Tibial nerve (tissue), 4 donors: ENCODE measurements around the gene CTNNB1. TPM values are rescaled to one million over a fixed set of nuclear protein-coding genes. Genes with fewer than 3 reads are reported as not detected.

Experiments used
- DNase-seq, 2 donors: peaks; one replicate each; pipeline ENCODE4 v3.0.0-alpha.2; 2019; ENCODE audit warnings: low spot score in 2 of 2
- H3K27ac ChIP-seq, 4 donors: fragments of 200-600 bp; sonication (generic) in 3 of 4; one replicate each; pipeline ENCODE4 v1.5.1; 2017 to 2019; ENCODE audit warnings: mild to moderate bottlenecking in 1 of 4
- H3K27me3 ChIP-seq, 2 donors: fragments of 200-600 bp; sonication (generic) in 1 of 2; one replicate each; pipeline versions ENCODE4 v1.5.1 to v1.6.0; 2017 to 2019
- H3K36me3 ChIP-seq, 3 donors: fragments of 200-600 bp; sonication (generic); one replicate each; pipeline ENCODE4 v1.5.1; 2018 to 2019
- H3K4me1 ChIP-seq, 4 donors: fragments of 200-600 bp; sonication (generic) in 3 of 4; one replicate each; pipeline ENCODE4 v1.5.1; 2017 to 2019
- H3K4me3 ChIP-seq, 4 donors: fragments of 200-600 bp; sonication (generic) in 3 of 4; one replicate each; pipeline ENCODE4 v1.5.1; 2017 to 2019; ENCODE audit warnings: mild to moderate bottlenecking in 1 of 4, moderate library complexity in 1 of 4
- H3K9me3 ChIP-seq, 4 donors: fragments of 200-600 bp; sonication (generic) in 3 of 4; one replicate each; pipeline ENCODE4 v1.5.1; 2017 to 2019
- EP300 ChIP-seq, 2 donors: sonication (generic); formaldehyde crosslinking; IDR thresholded peaks; one replicate each; pipeline ENCODE4 v1.6.1; 2017; ENCODE audit warnings: antibody characterized with exemption in 2 of 2, mild to moderate bottlenecking in 1 of 2
- POLR2A ChIP-seq, 2 donors: fragments of 450-650 bp; IDR thresholded peaks; one replicate each; pipeline ENCODE4 v1.6.1; 2017; ENCODE audit warnings: antibody characterized with exemption in 2 of 2, mild to moderate bottlenecking in 2 of 2, moderate library complexity in 2 of 2
- WGBS, 2 donors: methylation state at CpG; one replicate each; pipeline ENCODE4 v1.1.5; 2018; 5-methylcytosine and 5-hydroxymethylcytosine counted together
- total RNA-seq, 4 donors: library from RNA; depleted of rRNA; stranded (reverse); fragments of >200 nt; gene quantifications; one replicate each; pipeline ENCODE4 v1.1.0, GENCODE V29; 2016
- TF ChIP-seq, protein P1 (sequence below), 5 experiments: fragments of 200-600 bp in 3 of 5; fragments of 450-650 bp in 2 of 5; sonication (generic) in 3 of 5; IDR thresholded peaks; one replicate each; pipeline ENCODE4 v1.5.1; 2016 to 2019; ENCODE audit warnings: antibody characterized with exemption in 5 of 5, mild to moderate bottlenecking in 3 of 5, moderate library complexity in 2 of 5

CTNNB1 gene
- total RNA-seq, 4 donors from 2014 or later: 411 to 548 (median 505) TPM

DNA sequence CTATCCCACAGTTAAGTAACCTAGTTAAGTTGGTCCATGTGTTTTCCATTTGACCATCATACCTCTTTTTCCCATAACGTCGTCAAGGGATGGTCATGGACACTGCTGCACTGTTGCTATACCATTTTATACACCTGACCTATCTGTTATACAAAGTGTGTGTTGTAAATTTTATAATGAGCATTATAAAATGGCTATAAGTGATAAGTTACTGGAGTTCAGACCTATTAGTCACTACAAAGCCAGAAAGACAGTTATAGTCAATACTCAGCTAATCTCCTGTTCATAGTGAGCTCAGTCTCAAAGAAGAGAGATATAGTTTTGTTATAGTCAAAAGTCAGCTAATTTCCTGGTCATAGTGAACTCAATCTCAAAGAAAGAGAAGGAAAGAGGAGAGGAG is 18.9 kb upstream of the CTNNB1 start:
- no peak overlapping the region for H3K27ac ChIP-seq
- TF ChIP-seq, protein P1, sequence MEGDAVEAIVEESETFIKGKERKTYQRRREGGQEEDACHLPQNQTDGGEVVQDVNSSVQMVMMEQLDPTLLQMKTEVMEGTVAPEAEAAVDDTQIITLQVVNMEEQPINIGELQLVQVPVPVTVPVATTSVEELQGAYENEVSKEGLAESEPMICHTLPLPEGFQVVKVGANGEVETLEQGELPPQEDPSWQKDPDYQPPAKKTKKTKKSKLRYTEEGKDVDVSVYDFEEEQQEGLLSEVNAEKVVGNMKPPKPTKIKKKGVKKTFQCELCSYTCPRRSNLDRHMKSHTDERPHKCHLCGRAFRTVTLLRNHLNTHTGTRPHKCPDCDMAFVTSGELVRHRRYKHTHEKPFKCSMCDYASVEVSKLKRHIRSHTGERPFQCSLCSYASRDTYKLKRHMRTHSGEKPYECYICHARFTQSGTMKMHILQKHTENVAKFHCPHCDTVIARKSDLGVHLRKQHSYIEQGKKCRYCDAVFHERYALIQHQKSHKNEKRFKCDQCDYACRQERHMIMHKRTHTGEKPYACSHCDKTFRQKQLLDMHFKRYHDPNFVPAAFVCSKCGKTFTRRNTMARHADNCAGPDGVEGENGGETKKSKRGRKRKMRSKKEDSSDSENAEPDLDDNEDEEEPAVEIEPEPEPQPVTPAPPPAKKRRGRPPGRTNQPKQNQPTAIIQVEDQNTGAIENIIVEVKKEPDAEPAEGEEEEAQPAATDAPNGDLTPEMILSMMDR (IDR thresholded peaks at IDR 0.05): no peak
- 93 to 96% methylated on average over 2 of the region's 2 CpGs for WGBS, 2 donors

DNA sequence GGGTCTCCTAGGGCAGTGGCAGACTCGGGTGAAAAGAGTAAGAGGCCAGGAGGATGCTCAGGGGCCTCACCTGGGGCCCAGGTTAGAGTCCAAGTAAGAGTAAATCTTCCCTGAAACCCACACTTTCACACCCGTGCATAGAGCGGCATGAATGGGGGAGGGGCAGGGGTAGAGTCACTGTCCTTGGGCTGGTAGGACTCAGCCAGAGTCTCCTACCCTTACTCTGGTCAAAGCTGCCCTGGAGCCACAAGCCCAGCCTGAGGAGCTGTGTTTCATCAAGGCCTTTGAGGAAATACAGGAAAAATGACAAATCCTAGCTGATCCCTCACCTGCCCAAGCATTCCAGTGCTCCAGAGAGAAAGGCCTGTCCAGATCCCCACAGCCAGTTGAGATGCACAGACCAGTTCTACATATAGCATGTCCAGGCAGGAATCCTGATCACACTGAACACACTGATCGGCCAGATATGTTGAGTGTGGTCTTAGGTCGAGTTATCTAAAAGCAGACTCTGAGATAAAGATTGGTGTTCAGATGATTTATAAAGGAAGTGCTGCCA is 16.7 kb upstream of the CTNNB1 start:
- H3K27me3 ChIP-seq: no peaks in the 10 kb centered on the region
- no peak overlapping the region for H3K4me3 ChIP-seq
- 80 to 88% methylated on average over 5 of the region's 5 CpGs for WGBS, 2 donors
- H3K9me3 ChIP-seq: no peaks in the 10 kb centered on the region
- DNase-seq: no peak
- TF ChIP-seq POLR2A (IDR thresholded peaks at IDR 0.05) (no peak), EP300 (IDR thresholded peaks at IDR 0.05) (no peak)
- TF ChIP-seq, protein P1 (IDR thresholded peaks at IDR 0.05): no peak
- H3K27ac ChIP-seq: no peak overlapping the region
- H3K36me3 ChIP-seq: no peaks in the 10 kb centered on the region
- H3K4me1 ChIP-seq: no peaks in the 10 kb centered on the region

More for the DNA sequence above, 18.9 kb upstream of the CTNNB1 start:
- H3K36me3 ChIP-seq: no peaks in the 10 kb centered on the region
- peaks cover 0 to 12% (median 2%) of the 10 kb centered on the region in 4 donors for H3K4me1 ChIP-seq
- H3K4me3 ChIP-seq: no peak overlapping the region
- no peaks in the 10 kb centered on the region for H3K27me3 ChIP-seq
- H3K9me3 ChIP-seq: no peaks in the 10 kb centered on the region
- DNase-seq: no peak

- Histone ChIP-seq H3K9me3 (no peaks in the 10 kb centered on the region), H3K27me3 (no peaks in the 10 kb centered on the region), H3K27ac (no peak overlapping the region), H3K4me3 (no peak overlapping the region), H3K36me3 (no peaks in the 10 kb centered on the region), H3K4me1 (no peaks in the 10 kb centered on the region)
- 45 to 48% methylated on average over 1 of the region's 1 CpG for WGBS, 2 donors
- DNase-seq: no peak
- TF ChIP-seq POLR2A (IDR thresholded peaks at IDR 0.05) (no peak), EP300 (IDR thresholded peaks at IDR 0.05) (no peak)
- TF ChIP-seq, protein P1 (IDR thresholded peaks at IDR 0.05): no peak
These were observed 14.9 kb upstream of the CTNNB1 start for GRCh38 chr3:41184394-41184793.

DNA sequence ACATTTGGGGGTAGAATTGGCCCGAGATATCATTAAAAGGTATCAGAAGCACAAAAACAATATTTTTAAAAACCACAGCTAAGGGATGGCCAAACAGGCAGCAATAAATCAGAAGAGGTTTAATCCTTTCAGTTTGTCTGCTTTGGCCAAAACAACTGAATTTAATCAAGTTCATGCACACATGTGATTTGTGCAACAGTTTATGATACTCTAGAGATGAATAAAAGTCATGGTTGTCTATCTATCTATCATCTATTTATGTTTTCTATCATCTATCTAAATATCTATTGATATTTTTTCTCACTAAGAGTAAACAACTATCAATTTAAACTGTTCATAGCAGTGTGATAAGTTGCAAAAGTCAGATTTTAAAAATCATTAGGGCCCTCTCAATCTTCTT is 13.0 kb upstream of the CTNNB1 start:
- no peak overlapping the region for H3K4me3 ChIP-seq
- WGBS, 2 donors: 65 to 77% methylated on average over 1 of the region's 1 CpG

GRCh38 chr3:41188306-41188705 is 11.0 kb upstream of the CTNNB1 start:
- TF ChIP-seq POLR2A (IDR thresholded peaks at IDR 0.05) (no peak), EP300 (IDR thresholded peaks at IDR 0.05) (no peak)
- TF ChIP-seq, protein P1 (IDR thresholded peaks at IDR 0.05): no peak
- DNase-seq: no peak
- H3K27me3 ChIP-seq: no peaks in the 10 kb centered on the region
- no peak overlapping the region for H3K27ac ChIP-seq
- H3K36me3 ChIP-seq: no peaks in the 10 kb centered on the region
- no peaks in the 10 kb centered on the region for H3K9me3 ChIP-seq
- no peaks in the 10 kb centered on the region for H3K4me1 ChIP-seq
- no peak overlapping the region for H3K4me3 ChIP-seq
- 79 to 80% methylated on average over 3 of the region's 3 CpGs for WGBS, 2 donors

More for the DNA sequence above, 13.0 kb upstream of the CTNNB1 start:
- Histone ChIP-seq H3K27me3 (no peaks in the 10 kb centered on the region), H3K9me3 (no peaks in the 10 kb centered on the region), H3K27ac (no peak overlapping the region), H3K4me1 (no peaks in the 10 kb centered on the region), H3K36me3 (no peaks in the 10 kb centered on the region)
- TF ChIP-seq EP300 (IDR thresholded peaks at IDR 0.05) (no peak), POLR2A (IDR thresholded peaks at IDR 0.05) (no peak)
- TF ChIP-seq, protein P1 (IDR thresholded peaks at IDR 0.05): no peak
- DNase-seq: no peak
